ENCODE results near the gene KLF17.

KLF17 gene, protein sequence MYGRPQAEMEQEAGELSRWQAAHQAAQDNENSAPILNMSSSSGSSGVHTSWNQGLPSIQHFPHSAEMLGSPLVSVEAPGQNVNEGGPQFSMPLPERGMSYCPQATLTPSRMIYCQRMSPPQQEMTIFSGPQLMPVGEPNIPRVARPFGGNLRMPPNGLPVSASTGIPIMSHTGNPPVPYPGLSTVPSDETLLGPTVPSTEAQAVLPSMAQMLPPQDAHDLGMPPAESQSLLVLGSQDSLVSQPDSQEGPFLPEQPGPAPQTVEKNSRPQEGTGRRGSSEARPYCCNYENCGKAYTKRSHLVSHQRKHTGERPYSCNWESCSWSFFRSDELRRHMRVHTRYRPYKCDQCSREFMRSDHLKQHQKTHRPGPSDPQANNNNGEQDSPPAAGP

DNA sequence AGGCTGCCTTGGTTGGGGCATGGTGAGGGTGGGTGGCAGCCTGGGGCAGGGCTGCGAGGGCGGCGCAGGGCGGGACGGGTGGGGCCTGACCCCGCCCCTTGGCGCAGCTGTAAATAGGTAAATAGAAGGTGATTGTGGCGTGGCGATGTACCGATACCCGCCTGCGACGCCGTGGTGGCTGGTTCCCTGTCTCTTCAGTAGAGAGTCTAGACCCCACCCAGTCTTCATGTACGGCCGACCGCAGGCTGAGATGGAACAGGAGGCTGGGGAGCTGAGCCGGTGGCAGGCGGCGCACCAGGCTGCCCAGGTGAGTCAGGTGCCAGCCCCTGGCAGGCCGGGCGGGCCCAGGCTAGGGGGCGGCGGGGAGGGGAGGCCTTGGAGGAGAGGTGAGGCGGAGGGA lies at the start of gene KLF17:
Gene KLF17, plus strand, starts transcription at position 140 of the 400 bp plus-strand sequence. Its CDS starts 87 bp downstream, at position 227.
- DNase-seq = no peak

- no peak for DNase-seq
These were observed 47.2 kb upstream of the KLF17 start for GRCh38 chr1:44071461-44071860.

DNA sequence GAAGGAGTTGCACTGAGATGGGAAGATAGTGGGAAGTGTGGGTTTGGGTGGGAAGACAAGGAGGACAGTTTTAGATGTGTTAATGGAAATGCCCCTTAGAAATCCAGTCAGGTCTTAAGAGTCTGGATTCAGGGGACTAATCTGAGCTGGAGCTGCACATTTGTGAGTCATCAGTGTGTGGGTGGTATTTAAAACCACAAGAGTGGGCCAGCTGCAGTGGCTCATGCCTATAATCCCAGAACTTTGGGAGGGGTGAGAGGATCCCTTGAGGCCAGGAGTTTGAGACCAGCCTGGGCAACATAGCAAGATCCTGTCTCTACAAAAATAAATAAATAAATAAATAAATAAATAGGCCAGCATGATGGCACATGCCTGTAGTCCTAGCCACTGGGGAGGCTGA lies 46.4 kb upstream of the KLF17 start:
- no peak for DNase-seq

DNA sequence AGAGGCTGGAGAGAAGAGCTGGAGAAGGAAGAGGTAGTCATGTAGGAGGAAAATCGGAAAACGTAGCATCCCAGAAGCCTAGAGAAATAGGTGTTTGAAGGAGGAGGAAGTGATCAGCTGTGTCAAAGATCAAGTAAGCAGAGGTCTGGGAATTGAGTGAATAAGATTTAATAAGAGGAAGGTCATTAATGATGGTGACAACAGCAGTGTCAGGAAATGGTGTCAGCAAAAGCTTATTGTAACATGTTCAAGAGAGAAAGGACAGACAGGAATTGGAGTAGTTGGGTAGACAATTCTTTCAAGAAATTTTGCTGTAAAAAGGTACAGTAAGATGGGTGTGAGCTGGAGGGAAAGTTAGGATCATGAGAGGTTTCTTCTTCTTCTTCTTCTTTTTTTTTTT lies 45.8 kb upstream of the KLF17 start:
- no peak for DNase-seq

- no peak for DNase-seq
These were observed 45.1 kb upstream of the KLF17 start for GRCh38 chr1:44073528-44073927.

- no peak for DNase-seq
These were observed 44.2 kb upstream of the KLF17 start for GRCh38 chr1:44074415-44074814.

GRCh38 chr1:44076066-44076465 lies 42.6 kb upstream of the KLF17 start:
- DNase-seq = no peak

DNA sequence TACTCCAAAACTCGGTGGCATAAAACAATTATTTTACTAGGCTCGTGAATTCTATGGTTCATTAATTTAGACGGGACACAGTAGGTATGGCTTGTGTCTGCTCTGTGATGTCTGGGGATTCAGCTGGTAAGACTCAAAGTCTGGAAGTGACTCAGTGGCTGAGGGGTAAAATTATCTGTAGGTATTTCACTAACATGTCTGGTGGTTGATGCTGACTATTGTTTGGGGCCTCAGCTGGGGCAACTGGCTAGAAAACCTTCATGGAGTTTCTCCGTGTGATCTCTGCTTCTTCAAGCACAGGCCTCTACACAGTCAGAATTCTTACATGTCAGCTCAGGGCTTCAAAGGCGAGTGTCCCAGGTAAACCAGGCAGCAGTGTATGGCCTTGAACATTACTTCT lies 41.2 kb upstream of the KLF17 start:
- DNase-seq = no peak

DNA sequence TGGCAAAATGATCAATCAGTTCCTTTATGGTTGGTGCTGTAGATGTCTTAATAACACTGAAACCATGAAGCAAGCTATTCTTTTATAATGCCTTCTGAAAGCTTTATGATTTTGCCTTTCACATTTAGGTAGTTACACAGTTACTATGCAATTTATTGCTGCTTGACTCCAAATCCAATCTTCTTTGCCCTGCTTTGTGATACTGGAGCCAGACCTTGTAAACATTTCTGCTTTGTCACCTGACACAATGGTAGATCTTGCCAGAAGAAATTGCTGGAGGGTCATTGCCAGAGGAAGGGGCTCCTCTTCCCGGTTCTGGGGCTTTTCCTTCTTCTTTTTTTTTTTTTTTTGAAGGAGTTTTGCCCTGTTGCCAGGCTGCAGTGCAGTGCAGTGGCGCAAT lies 40.5 kb upstream of the KLF17 start:
- no peak for DNase-seq

DNA sequence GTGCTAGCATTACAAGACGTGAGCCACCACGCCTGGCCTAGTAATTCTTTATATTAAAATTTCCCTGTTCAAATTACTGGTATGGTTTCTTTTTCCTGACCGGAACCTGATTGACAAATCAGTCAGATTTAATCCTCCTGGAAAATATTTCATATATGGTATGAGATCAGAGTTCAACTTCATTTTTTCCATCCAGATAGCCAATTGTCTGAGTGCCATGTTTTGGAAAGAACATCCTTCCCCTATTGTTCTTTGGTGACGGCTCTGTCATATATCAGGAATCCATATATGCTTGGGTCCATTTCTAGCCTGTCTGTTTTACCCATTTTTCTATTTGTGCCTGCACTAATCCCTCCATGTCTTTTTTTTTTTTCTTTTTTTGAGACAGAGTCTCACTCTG lies 39.1 kb upstream of the KLF17 start:
- no peak for DNase-seq

GRCh38 chr1:44084998-44085675 lies 33.5 kb upstream of the KLF17 start:
- no peak for DNase-seq

- no peak for DNase-seq
These were observed 31.7 kb upstream of the KLF17 start for GRCh38 chr1:44086692-44087474.

DNA sequence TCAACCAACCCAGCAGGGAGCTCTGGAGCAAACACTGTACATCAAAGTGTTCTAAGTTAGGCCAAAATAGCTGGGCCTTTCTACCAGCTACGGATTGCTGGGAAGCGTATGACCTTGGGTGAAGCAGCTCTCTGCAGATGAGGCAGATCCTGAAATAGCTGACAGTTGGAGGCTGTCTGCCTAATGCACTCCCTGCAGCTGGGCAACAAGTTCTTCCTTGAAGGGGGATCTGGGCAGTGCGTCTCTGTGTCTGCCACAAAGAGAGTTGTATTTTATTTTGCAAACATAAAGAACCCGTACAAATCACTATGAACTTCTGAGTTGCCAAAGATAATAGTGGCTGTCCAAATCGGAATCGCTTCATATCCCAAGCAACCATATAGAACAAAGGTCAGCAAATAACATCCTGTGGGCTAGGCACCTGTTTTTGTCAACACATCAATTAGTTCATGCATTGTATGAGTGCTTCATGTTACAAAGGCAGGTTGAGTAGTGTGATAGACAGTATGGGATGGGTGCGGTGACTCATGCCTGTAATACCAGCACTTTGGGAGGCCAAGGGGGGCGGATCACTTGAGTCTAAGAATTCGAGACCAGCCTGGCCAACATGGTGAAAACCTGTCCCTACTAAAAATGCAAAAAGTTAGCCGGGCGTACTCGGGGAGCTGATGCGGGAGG lies 29.1 kb upstream of the KLF17 start:
- no peak for DNase-seq

DNA sequence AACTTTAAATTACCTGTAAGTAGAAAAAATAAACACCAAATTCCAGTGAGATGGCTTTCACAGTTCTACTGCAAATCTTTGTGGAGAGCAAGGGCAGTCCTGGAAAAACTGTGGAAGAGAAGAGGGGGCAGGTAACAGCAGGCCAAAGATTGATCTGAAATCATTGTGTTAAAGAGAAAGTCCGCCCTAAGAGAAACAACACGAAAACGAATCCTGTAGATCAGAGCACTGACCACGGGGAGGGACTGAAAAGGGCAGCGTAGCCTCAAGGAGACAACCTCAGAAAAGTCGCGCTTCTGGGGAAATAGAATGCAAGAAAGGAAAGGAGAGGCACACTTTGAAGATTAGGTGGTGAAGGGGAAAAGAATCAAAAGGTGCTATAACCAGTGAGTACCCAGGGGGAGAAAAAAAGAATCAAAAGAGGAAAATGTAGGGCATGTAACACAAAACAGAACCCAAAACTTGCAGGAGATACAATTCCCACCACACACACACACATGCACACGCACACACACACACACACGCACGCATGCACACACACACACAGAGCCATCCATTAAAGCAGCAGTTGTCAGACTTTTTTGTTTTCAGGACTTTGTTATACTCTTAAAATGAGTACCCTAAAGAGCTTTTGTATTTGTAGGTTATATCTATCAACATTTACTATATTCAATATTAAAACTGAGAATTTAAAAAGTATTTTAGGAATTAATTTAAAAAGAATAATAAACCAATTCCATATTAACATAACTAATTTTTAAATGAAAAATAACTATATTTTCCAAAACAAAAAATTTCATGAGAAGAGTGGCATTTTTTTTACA lies 28.0 kb upstream of the KLF17 start:
- no peak for DNase-seq

DNA sequence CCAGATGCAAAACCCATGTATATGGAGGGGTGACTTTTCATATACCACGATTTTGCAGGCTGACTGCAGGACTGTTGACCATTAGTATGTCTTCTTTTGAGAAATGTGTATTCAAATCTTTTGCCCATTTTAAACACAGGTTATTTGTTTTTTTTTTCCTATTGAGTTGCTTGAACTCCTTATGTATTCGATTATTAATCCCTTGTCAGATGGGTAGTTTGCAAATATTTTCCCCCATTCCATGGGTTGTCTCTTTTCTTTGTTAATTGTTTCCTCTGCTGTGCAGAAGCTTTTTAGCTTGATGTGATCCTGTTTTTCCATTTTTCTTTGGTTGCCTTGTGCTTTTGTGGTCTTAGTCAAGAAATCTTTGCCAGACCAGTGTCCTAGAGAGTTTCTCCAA lies 24.6 kb upstream of the KLF17 start:
- no peak for DNase-seq

GRCh38 chr1:44100183-44100868 lies 18.3 kb upstream of the KLF17 start:
- DNase-seq = no peak

DNA sequence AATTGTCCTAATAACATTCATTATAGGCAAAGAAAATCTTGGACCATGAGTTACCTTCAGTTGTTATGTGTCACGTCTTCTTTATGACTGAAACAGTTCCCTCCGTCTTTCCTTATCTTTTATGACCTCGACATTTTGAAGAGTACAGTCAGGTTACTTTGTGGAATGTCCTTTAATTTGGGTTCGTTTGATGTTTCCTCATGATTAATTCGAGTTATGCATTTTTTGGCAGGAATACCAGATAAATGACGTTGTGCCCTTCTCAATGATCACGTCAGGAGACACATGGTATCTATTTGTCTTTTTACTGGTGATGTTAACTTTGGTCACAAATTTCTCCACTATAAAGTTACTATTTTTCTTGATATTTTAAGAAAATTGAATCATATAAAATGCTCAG lies 17.3 kb upstream of the KLF17 start:
- DNase-seq = no peak

DNA sequence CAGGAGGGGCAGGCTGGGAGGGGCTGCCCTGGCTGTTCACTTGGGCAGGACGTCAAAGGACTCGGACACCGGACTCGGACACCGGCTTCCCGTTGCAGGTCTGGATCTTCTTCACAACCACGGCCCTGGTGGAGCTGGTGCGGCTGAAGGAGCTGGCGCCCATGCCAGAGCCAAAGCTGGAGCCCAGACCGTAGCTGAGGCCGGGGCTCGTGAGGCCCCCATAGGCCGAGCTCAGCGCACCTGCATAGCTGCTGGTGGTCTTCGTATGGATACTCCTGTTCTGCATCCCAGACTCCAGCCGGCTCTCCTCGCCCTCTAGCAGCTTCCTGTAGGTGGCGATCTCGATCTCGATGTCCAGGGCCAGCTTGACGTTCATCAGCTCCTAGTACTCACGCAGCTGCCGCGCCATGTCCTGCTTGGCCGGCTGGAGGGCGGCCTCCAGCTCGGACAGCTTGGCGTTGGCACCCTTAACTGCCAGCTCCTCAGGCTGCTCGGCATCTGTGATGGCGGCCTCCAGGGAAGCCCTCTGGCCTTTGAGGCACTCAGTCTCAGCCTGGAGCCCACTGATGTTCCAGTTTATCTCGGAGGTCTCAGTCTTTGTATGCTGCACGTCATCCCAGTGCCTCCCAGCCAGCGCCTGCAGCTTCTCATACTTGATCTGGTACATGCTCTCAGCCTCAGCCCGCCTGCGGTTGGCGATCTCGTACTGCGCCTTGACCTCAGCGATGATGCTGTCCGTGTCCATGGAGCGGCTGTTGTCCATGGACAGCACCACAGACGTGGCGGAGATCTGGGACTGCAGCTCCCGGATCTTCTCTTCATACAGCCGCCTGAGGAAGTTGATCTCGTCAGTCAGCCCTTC lies 15.1 kb upstream of the KLF17 start:
- DNase-seq = no peak

GRCh38 chr1:44105810-44106209 lies 12.8 kb upstream of the KLF17 start:
- no peak for DNase-seq

DNA sequence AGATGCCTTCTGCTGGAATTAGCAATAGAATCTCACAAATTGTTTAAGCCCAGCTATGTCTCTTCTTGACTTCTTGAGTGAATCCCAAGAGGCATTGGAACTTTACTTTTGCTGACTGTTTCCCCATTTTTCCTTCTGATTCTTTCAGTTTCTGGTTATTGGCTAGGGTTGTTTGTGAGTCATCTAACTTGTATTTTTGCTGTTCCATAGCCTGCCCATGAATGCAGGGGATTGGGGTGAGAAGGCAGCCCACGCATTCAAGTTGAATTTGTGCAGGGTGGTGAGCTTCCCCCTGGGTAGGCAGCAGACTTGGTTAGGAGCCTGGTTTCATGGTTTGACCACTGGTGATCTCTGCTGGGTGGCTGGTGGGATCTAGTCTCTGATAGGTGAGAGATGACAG lies 10.4 kb upstream of the KLF17 start:
- DNase-seq = no peak

DNA sequence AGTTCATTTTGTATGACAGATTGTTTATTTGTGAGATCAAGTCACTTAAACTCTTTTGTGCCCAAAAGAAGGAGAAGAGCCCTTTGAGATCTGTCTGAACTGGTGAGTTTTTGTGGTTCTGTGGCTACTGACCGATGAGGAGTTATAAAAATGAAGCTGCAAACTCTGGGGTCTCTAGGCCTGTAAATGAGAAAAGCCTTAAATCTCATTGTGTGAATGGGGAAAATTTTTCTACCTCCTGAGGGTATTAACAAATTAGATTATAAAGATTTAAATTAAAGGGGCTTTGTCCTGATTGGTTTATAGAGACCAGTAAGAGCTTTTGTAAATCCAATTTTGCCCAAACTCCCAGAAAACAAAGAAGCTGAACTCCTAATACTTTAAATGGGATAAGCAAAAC lies 9.7 kb upstream of the KLF17 start:
- no peak for DNase-seq

All from NCI-H1930 (cell line).